ENCODE measurements around the gene PRCD. TPM values are rescaled to one million over a fixed set of nuclear protein-coding genes. Genes with fewer than 3 reads are reported as not detected.
A peak's percentile ranks its signal among the peaks of the same experiment; 100 is the strongest.

Gene PRCD
- total RNA-seq, 4 donors from 2014 or later, result 2.3 to 20.0 (median 3.5) TPM

GRCh38 chr17:76549215-76549518 lies 9.3 kb downstream of the PRCD start:
- DNase-seq (ENCODE audit: low spot score), result no peak
- no peak for TF ChIP-seq CTCF (IDR thresholded peaks at IDR 0.05)
- ATAC-seq (ENCODE audit: low FRiP score), result no peak

GRCh38 chr17:76549539-76549938 lies 9.7 kb downstream of the PRCD start:
- ATAC-seq (ENCODE audit: low FRiP score) (no peak), DNase-seq (ENCODE audit: low spot score) (no peak)
- TF ChIP-seq CTCF (IDR thresholded peaks at IDR 0.05), result no peak

- TF ChIP-seq CTCF (IDR thresholded peaks at IDR 0.05), result no peak
- ATAC-seq (ENCODE audit: low FRiP score) (peak; percentile 89), DNase-seq (ENCODE audit: low spot score) (no peak)
Observed at GRCh38 chr17:76550712-76551615, 11.1 kb downstream of the PRCD start.

- TF ChIP-seq CTCF (IDR thresholded peaks at IDR 0.05), result no peak
- DNase-seq (ENCODE audit: low spot score), result no peak
- ATAC-seq (ENCODE audit: low FRiP score), result no peak
Observed at GRCh38 chr17:76551685-76552084, 11.8 kb downstream of the PRCD start.

- no peak for DNase-seq (ENCODE audit: low spot score)
- no peak for ATAC-seq (ENCODE audit: low FRiP score)
- no peak for TF ChIP-seq CTCF (IDR thresholded peaks at IDR 0.05)
Observed at GRCh38 chr17:76553178-76553908, 13.5 kb downstream of the PRCD start.

- no peak for TF ChIP-seq CTCF (IDR thresholded peaks at IDR 0.05)
- DNase-seq (ENCODE audit: low spot score), result no peak
- no peak for ATAC-seq (ENCODE audit: low FRiP score)
Observed at GRCh38 chr17:76554131-76554530, 14.3 kb downstream of the PRCD start.

Measured in omental fat pad (tissue), 4 donors.